Uterus (tissue), 2 donors: ENCODE measurements around the gene CACNA1D.

ENCODE experiments used
- CTCF ChIP-seq, 4 experiments: fragments of 200-600 bp in 2 of 4; fragments of 450-650 bp in 2 of 4; sonication (generic) in 2 of 4; IDR thresholded peaks; one replicate each; pipeline ENCODE4 v1.5.1; 2016 to 2019; ENCODE audit warnings: antibody characterized with exemption in 4 of 4, mild to moderate bottlenecking in 2 of 4, moderate library complexity in 1 of 4
- POLR2A ChIP-seq, 2 donors: fragments of 450-650 bp; IDR thresholded peaks; one replicate each; pipeline ENCODE4 v1.6.1; 2016; ENCODE audit warnings: antibody characterized with exemption in 2 of 2, mild to moderate bottlenecking in 1 of 2, moderate library complexity in 1 of 2

DNA sequence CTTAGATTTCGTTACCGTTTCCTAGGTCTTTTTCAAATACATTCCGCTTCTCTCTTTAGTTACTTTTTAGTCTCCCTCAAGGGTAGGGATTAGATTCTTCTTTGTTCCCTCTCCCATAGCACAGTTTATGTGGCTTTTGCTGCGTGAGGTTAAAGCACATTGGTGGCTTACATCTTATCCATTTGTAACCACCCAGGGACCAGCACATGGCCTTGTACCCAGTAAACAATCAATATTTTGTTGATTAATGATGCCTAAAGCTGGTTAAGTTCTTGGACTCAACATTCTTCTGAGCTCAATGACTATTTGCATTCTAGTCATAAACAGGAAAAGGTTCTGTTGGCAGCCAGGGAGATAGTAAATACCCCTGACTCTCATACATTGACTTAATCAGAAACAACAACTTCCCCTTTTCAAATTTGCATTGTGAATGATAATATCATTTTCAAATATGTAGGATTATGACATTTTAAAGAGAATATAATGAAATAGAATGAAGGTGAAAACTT is 60.2 kb downstream of the CACNA1D start:
- TF ChIP-seq POLR2A (IDR thresholded peaks at IDR 0.05), result no peak
- no peak for TF ChIP-seq CTCF (IDR thresholded peaks at IDR 0.05)
